Heart right ventricle (tissue), 16 donors: Measurements from ENCODE around the gene KIF1B. TPM values are rescaled to one million over a fixed set of nuclear protein-coding genes. Genes with fewer than 3 reads are reported as not detected.
"Not testable (repeated sequence)": the region's sequence is repeated elsewhere in the genome, so short reads cannot be mapped to it uniquely, and the experiment has no call there.

Experiments
- ATAC-seq, 8 donors: fragments of 200-7000 bp; cut with Tn5 transposase; one replicate each; pipeline ENCODE4 v1.9.1; 2020; ENCODE audit warnings: mild to moderate bottlenecking in 8 of 8, moderate library complexity in 8 of 8, moderate number of reproducible peaks in 1 of 8
- DNase-seq, 2 donors: peaks; one replicate each; pipeline ENCODE4 v3.0.0-alpha.2; 2020
- H3K27ac ChIP-seq, 10 donors: fragments of 200-600 bp; sonication (generic) in 2 of 10; one replicate each; pipeline versions ENCODE4 v1.5.0 to v1.8.0; 2020 to 2022; ENCODE audit warnings: mild to moderate bottlenecking in 3 of 10
- H3K27me3 ChIP-seq, 7 donors: fragments of 200-600 bp; one replicate each; pipeline ENCODE4 v1.8.0; 2021 to 2022; ENCODE audit warnings: mild to moderate bottlenecking in 2 of 7
- H3K36me3 ChIP-seq, 9 donors: fragments of 200-600 bp; sonication (generic) in 1 of 9; one replicate each; pipeline versions ENCODE4 v1.5.0 to v1.8.0; 2020 to 2022; ENCODE audit warnings: mild to moderate bottlenecking in 2 of 9
- H3K4me1 ChIP-seq, 9 donors: fragments of 200-600 bp; sonication (generic) in 1 of 9; one replicate each; pipeline versions ENCODE4 v1.5.0 to v1.8.0; 2020 to 2022; ENCODE audit warnings: mild to moderate bottlenecking in 4 of 9
- H3K4me3 ChIP-seq, 10 donors: fragments of 200-600 bp; sonication (generic) in 2 of 10; one replicate each; pipeline versions ENCODE4 v1.5.0 to v1.8.0; 2020 to 2022; ENCODE audit warnings: mild to moderate bottlenecking in 7 of 10, moderate library complexity in 2 of 10
- H3K9me3 ChIP-seq, 11 donors: fragments of 200-600 bp in 10 of 11; sonication (generic) in 2 of 11; one replicate each; pipeline versions ENCODE4 v1.5.0 to v1.8.0; 2013 to 2022; ENCODE audit warnings: mild to moderate bottlenecking in 2 of 11, control low read depth in 1 of 11, moderate library complexity in 1 of 11
- CTCF ChIP-seq, 9 donors: fragments of 200-600 bp; sonication (generic) in 2 of 9; IDR thresholded peaks; one replicate each; pipeline versions ENCODE4 v1.5.0 to v1.8.0; 2021 to 2022; ENCODE audit warnings: antibody characterized with exemption in 9 of 9, mild to moderate bottlenecking in 5 of 9, moderate library complexity in 1 of 9
- WGBS, 2 donors: extraction: QIAGEN DNeasy Blood & Tissue Kit; methylation state at CpG; one replicate each; pipeline ENCODE4 v1.1.7; 2013; ENCODE audit warnings: inconsistent platforms in 1 of 2; 5-methylcytosine and 5-hydroxymethylcytosine counted together
- intact Hi-C, 10 donors: fragments of 100-400 bp; cut with DNase I; formaldehyde crosslinking; loops; one replicate each; pipeline versions ENCODE4 v1.11.1 to v1.14.2; 2022
- polyA plus RNA-seq, 2 donors: library from polyadenylated mRNA; stranded (reverse); fragments of 200-250 nt; gene quantifications; one replicate each; pipeline ENCODE4 v1.2.3, GENCODE V29; 2013
- total RNA-seq, 10 donors: library from RNA; stranded (reverse); fragmentation: NEBNext Ultra II Directional in 3 of 10; extraction: Animal tissue kit (Norgen Biotek cat#: 25700) in 3 of 10; gene quantifications; one replicate each; pipeline versions ENCODE4 v1.2.1 to v1.2.4, GENCODE V29; 2021 to 2023
- donor health status: Arrhythmogenic right ventricular cardiomyopathy.
- donor health status: ischemic (EF 13 %, LVEDD 7.1; RV severe dilation, severe dysfunction).
- donor health status: healthy with polysubstance abuse.
- donor health status: DM: no; HTN: yes; CAD: no.
- donor health status: DM: no; HTN: no; CAD: no.
- donor health status: ischemic (EF 25% LVEDD 6.9; RV normal size, moderate dysfunction).
- donor health status: ischemic (EF 25% LVEDD 5.7; RV mildly dilated, moderate dysfunction).
- donor health status: healthy.
- donor health status: DM: yes; HTN: yes; CAD: no.
- donor health status: Ischemic cardiomyopathy.
- donor health status: ischemic (EF 35%, LVEDD 5.7; RV mildly dilated, moderate dysfunction).
- donor health status: nonischemic (EF 11% LVEDD 7.7; RV severe dilation, severe dysfunction).
- donor health status: DM: yes; HTN: yes; CAD: no.
- donor health status: PGD.
- donor health status: ischemic (EF 29% LVEDD 5.4; RV normal size, mild dysfunction).
- donor health status: nonischemic (EF 23%, LVEDD 6.1; RV moderate dilation, normal function).

KIF1B gene
- total and polyA plus RNA-seq, 12 donors, result 21.6 to 107 (median 87.5) TPM

GRCh38 chr1:10419351-10419750, 209.0 kb downstream of the KIF1B start:
- peaks cover 0 to 75% (median 41%) of the 10 kb centered on the region in 9 donors for H3K36me3 ChIP-seq
- no peak for ATAC-seq
- H3K4me3 ChIP-seq, result no peak overlapping the region
- no peak for TF ChIP-seq CTCF (IDR thresholded peaks at IDR 0.05)
- 90 to 96% methylated on average over 15 of the region's 15 CpGs for WGBS, 2 donors
- H3K9me3 ChIP-seq, result no peaks in the 10 kb centered on the region
- H3K4me1 ChIP-seq, result peaks cover 0 to 23% (median 0%) of the 10 kb centered on the region in 9 donors
- intact Hi-C loops, result loop anchor here in 1 of 10 donors (5.0 kb wide), 1 partner anchor 37 kb away; no protein-coding TSS in a partner anchor
- no peaks in the 10 kb centered on the region for H3K27me3 ChIP-seq
- H3K27ac ChIP-seq, result no peak overlapping the region
- no peak for DNase-seq

- DNase-seq (no peak), ATAC-seq (no peak)
- intact Hi-C loops, result no loop called here
- Histone ChIP-seq H3K36me3 (peaks cover 0 to 52% (median 27%) of the 10 kb centered on the region in 9 donors), H3K27ac (no peak overlapping the region), H3K4me1 (peaks cover 0 to under 1% (median 0%) of the 10 kb centered on the region in 9 donors), H3K9me3 (no peaks in the 10 kb centered on the region), H3K4me3 (no peak overlapping the region), H3K27me3 (no peaks in the 10 kb centered on the region)
- TF ChIP-seq CTCF (IDR thresholded peaks at IDR 0.05), result no peak
- 98 to 99% methylated on average over 5 of the region's 5 CpGs for WGBS, 2 donors
Observed at GRCh38 chr1:10421637-10422036, 211.3 kb downstream of the KIF1B start.

DNA sequence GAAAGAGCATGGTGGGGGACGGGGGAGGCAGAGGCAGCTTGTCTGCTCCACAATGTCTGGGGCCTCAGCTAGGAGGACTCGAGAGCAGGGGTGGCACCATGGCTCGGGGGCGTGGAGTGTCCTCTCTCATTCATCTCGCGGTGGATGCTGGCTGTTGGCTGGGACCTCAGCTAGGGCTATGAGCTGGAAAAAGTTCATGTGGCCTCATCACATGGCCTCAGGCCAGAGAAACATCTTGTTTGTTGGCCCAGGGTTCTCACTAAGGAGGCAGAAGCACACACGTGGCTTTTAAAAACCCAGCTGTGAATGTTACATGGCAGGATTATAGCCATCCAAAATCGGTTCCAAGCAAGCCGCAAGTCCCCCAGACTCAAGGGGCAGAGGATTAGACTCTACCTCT, 213.7 kb downstream of the KIF1B start:
- Histone ChIP-seq H3K4me1 (peaks cover 0 to 4% (median 0%) of the 10 kb centered on the region in 9 donors), H3K9me3 (no peaks in the 10 kb centered on the region), H3K27ac (peak overlapping the region in 1 of 10 donors; percentile 1), H3K4me3 (no peak overlapping the region), H3K36me3 (peaks cover 0 to 28% (median 13%) of the 10 kb centered on the region in 9 donors), H3K27me3 (no peaks in the 10 kb centered on the region)
- WGBS, 2 donors, result 56 to 69% methylated on average over 9 of the region's 9 CpGs
- intact Hi-C loops, result no loop called here
- ATAC-seq, result peak in 3 of 8 donors; percentile 50 to 56 (median 55)
- DNase-seq, result peak; percentile 16 to 17
- no peak for TF ChIP-seq CTCF (IDR thresholded peaks at IDR 0.05)

GRCh38 chr1:10424651-10425050, 214.3 kb downstream of the KIF1B start:
- ATAC-seq (no peak), DNase-seq (no peak)
- Histone ChIP-seq H3K9me3 (no peaks in the 10 kb centered on the region), H3K27ac (no peak overlapping the region), H3K4me1 (peaks cover 0 to 8% (median 2%) of the 10 kb centered on the region in 9 donors), H3K4me3 (no peak overlapping the region), H3K36me3 (peaks cover 0 to 22% (median 9%) of the 10 kb centered on the region in 9 donors), H3K27me3 (no peaks in the 10 kb centered on the region)
- TF ChIP-seq CTCF (IDR thresholded peaks at IDR 0.05), result no peak
- 83 to 91% methylated on average over 8 of the region's 8 CpGs for WGBS, 2 donors
- intact Hi-C loops, result loop anchor here in 4 of 10 donors (5.0 kb wide), 2 partner anchors 47 to 797 kb away; no protein-coding TSS in a partner anchor

- not testable (repeated sequence) for H3K27me3 ChIP-seq, H3K4me3 ChIP-seq, H3K27ac ChIP-seq, DNase-seq, H3K36me3 ChIP-seq, ATAC-seq, H3K9me3 ChIP-seq
- H3K4me1 ChIP-seq, result peaks cover 0 to 14% (median 7%) of the 10 kb centered on the region in 9 donors
- 88 to 92% methylated on average over 19 to 21 of the region's 21 CpGs for WGBS, 2 donors
- intact Hi-C loops, result loop anchor here in 4 of 10 donors (5.0 kb wide), 2 partner anchors 49 to 799 kb away; no protein-coding TSS in a partner anchor
Observed at GRCh38 chr1:10425826-10426534, 215.6 kb downstream of the KIF1B start.

DNA sequence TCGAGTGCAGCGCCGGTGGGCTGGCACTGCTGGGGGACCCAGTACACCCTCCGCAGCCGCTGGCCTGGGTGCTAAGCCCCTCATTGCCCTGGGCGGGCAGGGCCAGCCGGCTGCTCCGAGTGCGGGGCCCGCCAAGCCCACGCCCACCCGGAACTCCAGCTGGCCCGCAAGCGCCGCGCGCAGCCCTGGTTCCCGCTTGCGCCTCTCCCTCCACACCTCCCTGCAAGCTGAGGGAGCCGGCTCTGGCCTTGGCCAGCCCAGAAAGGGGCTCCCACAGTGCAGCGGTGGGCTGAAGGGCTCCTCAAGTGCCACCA, 216.1 kb downstream of the KIF1B start:
- not testable (repeated sequence) for H3K27me3 ChIP-seq, H3K9me3 ChIP-seq, H3K4me3 ChIP-seq, H3K27ac ChIP-seq, ATAC-seq, DNase-seq, H3K36me3 ChIP-seq
- intact Hi-C loops, result loop anchor here in 4 of 10 donors (5.0 kb wide), 2 partner anchors 49 to 799 kb away; no protein-coding TSS in a partner anchor
- 93% methylated on average over 21 of the region's 21 CpGs; no CpG with 5 or more reads in 1 of the 2 donors for WGBS, 2 donors
- H3K4me1 ChIP-seq, result peaks cover 0 to 19% (median 11%) of the 10 kb centered on the region in 9 donors
